Head of caudate nucleus (tissue), 42 donors: ENCODE data around the gene KDM4B.

ENCODE experiments used
- DNase-seq, 42 donors: peaks; one replicate each; pipeline versions ENCODE4 v3.0.0 to v3.0.0-alpha.2; 2020 to 2021; ENCODE audit warnings: mixed read lengths in 7 of 42
- intact Hi-C: fragments of 100-400 bp; cut with DNase I; formaldehyde crosslinking; loops from one replicate; pipeline ENCODE4 v1.15.0; 2022

Gene KDM4B

DNA sequence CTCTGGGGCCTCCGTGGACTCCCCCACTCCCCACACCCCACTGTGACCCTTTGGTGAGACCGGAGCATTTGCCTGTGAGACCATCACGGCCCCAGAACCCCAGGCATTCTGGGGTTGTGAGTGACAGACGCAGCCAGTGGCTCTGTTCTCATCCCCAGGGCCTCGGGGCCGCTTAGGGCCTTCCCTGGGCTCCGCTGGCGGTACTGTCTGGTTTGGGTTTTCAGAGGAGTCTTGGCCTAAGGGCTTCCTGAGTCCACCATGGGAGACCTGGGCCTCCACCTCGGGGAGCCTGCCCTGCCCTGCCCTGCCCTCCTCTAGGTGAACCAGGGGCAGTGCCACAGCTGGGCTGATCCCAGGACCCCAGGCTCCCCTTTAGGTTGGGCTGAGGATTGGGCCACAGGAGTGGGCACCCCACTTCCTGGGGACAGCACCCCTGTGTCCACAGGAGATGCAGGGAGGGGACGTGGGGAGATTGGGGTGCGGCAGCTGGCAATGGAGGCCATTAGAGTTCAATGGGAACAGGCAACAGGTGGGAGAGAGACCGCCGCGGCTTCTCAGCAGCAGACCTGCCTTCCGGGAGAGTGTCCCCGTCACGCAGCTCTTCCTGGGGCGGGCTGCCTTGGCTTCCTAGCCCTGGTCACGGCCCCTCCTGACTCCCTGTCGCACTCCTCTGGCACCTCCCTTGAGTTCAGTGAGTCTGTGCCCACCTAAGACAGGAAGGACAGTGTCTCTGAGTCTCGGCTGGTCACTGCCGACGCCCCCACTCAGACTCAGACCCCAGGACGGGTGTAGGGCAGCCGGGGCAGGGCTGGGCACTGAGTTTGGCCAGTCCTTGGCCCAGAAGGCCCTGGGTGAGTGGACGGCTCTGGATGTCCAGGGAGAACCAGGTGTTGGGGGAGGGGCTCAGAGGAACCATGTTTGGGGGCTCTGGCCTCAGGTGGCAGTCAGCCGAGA, 164.1 kb downstream of the KDM4B start:
- intact Hi-C loops, result no loop called here
- DNase-seq, result no peak

- intact Hi-C loops, result no loop called here
- no peak for DNase-seq
These were observed 165.2 kb downstream of the KDM4B start for GRCh38 chr19:5133986-5134595.

- no peak for DNase-seq
- intact Hi-C loops, result loop anchor here (5.0 kb wide), 1 partner anchor 77 kb away; no protein-coding TSS in a partner anchor
These were observed 165.8 kb downstream of the KDM4B start for GRCh38 chr19:5134691-5135090.

DNA sequence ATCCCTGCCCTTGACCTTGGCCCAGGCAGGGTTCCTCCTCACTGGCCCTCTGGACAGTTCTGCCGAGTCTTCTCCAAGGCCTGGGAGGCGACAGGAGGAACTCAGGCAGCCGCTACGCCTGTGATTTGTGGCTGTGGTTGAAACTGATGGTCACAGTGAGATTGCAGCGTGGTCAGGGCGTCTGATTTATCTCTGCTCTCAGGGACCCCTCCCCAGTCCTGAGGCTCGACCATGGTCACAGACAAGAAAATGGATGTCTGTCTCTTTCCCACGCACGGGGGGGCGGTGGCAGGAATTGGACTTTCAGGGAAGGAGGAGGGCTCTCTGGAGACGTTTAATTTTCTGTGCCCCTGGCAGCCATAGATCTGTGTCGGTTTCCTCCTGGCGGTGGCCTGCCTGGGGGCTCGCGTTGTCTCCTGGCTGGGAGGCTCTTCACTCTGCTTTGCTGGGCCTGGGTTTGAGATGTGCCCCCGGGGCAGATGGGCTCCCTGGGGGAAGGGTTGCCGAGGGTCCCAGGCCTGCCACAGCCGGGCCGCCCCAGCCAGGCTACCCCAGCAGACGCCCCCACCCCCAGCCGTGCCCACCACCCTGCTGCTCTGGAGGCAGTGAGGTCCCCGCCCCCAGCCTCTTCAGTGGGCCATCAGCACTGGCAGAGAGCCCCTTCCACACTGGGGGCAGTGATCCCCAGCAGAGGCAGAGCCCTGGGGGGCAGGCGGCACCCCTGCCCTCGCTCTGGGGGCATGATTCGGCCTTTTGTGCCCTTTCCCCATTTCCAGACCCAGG, 167.4 kb downstream of the KDM4B start:
- DNase-seq, result no peak
- intact Hi-C loops, result loop anchor here (5.0 kb wide), 1 partner anchor 79 kb away; no protein-coding TSS in a partner anchor

- DNase-seq, result peak in 2 of 42 donors; percentile 28 to 43
- intact Hi-C loops, result loop anchor here (5.0 kb wide), 1 partner anchor 80 kb away; no protein-coding TSS in a partner anchor
These were observed 168.2 kb downstream of the KDM4B start for GRCh38 chr19:5137114-5137513.

- DNase-seq, result peak in 14 of 42 donors; percentile 18 to 65 (median 42)
- intact Hi-C loops, result loop anchor here (5.0 kb wide), 1 partner anchor 80 kb away; no protein-coding TSS in a partner anchor
These were observed 168.7 kb downstream of the KDM4B start for GRCh38 chr19:5137571-5138124.

DNA sequence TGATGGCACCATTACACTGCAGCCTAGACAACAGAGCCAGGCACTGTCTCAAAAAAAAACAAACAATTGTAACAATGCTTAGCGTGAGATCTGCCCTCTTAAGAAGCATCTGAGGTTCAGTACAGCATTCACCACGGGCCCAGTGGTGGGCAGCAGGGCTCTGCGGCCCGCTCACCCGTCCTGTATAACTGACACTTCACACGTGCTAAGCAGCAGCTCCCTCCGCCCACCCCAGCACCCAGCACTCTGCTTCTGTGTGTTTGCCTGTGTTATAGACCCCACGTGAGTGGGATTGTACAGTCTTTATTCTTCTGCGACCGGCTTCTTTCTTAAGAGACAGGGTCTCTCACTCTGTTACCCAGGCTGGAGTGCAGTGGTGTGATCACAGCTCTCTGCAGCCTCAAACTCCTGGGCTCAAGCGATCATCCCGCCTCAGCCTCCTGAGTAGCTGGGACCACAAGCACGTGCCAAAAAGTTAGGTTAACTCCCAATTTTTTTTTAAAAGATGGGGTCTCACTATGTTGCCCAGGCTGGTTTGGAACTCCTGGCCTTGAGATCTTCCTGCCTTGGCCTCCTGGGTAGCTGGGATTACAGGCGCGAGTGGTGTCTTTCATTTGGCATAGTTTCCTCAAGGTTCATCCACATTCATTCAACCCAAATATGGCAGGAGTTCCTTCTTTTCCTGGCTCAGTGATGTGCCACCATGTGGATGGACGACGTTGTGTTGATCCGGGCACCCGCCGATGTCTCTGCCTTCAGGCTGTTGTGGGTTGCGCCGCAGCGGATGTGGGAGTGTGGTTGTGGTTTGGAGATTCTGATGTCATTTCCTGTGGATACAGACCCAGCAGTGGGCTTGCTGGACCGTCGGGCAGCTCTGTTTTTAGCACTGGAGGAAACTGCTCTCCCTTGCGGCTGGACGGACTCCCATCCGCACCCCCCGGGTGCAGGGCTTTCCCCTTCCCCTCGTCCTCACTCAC, 170.0 kb downstream of the KDM4B start:
- intact Hi-C loops, result loop anchor here (5.0 kb wide), 1 partner anchor 82 kb away; no protein-coding TSS in a partner anchor
- DNase-seq, result peak in 24 of 42 donors; percentile 0 to 62 (median 36)

- intact Hi-C loops, result loop anchor here (5.0 kb wide), 1 partner anchor 82 kb away; no protein-coding TSS in a partner anchor
- DNase-seq, result peak in 2 of 42 donors; percentile 0 to 1
These were observed 170.8 kb downstream of the KDM4B start for GRCh38 chr19:5139583-5140325.

DNA sequence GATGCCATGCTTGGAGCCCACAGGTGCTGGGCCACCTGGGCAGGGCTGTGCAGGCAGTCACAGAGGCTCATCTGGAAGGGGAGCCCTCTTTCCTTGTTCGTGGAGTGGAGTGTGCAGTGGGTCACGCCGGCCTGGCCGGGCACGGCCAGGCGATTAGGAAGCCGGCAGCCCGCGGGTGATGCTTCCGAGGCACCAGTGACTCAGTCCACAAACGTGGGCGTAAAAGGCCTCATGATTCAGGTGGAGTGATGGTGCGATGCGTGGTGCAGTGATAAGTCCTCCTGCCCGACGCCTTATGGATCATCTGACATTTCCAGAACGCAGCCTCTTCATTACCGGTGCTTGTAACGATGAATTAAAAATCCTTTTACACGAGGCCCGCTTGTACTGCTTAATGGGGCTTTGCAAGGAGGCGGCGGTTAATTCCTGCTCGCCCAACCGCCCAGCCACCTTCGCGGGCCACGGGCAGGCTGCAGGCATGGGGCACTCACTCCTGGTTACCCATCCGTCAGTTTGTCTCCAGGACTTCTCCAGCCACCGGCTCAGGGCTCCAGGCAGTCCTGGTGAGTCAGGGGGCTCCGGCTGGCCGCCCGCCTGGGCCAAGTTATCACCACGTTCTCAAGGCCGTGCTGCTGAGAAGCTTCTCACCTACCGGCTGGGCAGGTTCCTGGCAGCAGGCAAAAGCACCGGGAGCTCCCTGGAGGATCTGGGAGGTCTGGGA, 172.4 kb downstream of the KDM4B start:
- DNase-seq, result peak in 33 of 42 donors; percentile 5 to 79 (median 45)
- intact Hi-C loops, result no loop called here

DNA sequence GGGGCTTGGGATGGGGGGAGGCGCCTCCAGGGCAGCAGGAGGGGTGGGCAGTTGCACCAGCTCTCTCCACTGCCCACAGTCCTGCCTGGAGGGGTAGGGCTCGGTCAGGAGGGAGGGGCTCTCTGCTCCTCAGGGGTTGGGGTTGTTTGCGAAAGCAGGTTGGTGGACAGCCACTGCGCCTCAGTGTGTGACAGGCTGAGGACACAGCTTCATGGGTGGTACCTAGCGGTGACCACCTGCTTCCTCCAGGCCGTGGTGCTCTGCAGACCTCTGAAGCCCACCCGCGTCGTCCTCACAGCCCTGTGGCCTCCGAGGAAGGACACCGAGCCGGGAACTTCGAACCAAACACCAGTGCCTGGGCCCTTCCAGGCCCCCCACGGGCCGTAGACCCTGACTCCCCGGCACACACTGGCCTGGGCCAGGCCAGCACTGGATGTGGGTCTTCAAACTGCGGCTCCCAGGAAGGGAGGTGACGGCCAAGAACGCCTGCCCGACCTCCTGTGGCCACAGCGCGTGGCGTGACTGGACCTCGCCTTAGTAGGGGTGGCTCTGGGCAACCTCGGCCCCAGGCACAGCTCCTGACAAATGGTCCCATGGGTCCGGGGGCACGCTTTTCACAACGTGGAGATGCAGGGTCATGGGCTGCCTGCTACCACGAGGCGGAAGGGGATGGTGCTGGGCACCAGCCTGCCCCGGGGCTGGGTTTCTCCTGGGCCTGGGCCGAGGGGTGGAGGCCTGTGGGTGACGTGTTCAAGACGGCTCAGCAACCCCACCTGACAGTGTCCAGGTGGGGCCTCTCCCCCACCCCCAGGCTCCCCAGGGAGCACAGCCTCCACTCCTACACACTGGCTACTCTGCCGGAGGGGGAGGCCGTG, 173.2 kb downstream of the KDM4B start:
- intact Hi-C loops, result no loop called here
- DNase-seq, result peak in 2 of 42 donors; percentile 1 to 5

DNA sequence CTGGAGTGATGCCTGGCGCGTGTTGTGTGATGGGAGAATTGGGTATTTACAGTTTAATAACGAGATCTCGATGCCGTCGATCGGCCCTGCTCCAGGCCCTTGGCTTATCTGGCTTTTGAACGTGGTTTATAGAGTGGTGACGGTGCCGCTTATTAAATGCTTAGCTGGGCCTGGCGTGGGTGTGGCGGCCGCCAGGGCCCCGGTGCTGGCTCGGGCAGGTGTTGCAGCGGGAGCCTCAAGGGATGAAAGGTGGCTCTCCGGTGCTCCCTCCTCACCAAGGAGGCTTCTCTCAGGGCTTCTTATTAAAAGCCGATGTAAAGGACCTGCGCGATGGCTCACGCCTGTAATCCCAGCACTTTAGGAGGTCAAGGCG, 173.8 kb downstream of the KDM4B start:
- intact Hi-C loops, result no loop called here
- DNase-seq, result peak in 1 of 42 donors; percentile 4

DNA sequence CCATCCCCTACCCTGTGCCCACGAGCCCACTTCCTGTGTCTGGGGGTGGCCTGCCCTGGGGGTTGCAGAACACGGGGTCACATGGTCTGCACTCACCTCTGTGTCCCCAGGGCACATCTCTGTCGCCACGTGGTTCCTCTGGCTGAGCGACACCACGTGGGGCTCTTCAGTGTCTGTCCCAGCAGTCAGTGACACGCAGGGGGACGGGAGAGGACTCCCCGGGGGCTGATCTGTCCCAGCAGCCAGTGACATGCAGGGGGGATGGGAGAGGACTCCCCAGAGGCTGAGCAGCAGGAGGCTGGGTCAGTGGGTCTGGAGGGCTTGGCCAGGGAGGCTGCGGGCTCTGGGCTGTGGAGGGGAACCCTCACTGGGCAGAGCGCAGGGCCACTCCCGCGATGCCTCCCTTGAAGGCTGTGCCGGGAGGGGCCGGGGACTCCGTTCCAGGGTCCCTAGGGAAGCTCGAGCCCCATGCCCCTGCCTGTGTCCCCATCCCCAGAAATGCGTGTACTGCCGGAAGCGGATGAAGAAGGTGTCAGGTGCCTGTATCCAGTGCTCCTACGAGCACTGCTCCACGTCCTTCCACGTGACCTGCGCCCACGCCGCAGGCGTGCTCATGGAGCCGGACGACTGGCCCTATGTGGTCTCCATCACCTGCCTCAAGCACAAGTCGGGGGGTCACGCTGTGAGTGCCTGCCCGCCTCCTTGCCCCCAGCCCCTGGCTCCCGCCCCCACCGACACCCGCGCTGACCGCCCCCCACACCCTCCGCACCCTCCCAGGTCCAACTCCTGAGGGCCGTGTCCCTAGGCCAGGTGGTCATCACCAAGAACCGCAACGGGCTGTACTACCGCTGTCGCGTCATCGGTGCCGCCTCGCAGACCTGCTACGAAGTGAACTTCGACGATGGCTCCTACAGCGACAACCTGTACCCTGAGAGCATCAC, 174.8 kb downstream of the KDM4B start:
- intact Hi-C loops, result no loop called here
- peak in 2 of 42 donors; percentile 4 to 6 for DNase-seq

GRCh38 chr19:5144545-5145179, 175.7 kb downstream of the KDM4B start:
- intact Hi-C loops, result no loop called here
- DNase-seq, result peak in 1 of 42 donors; percentile 1
